Right atrium auricular region (tissue), 2 donors: ENCODE data around the gene MORC2. TPM values are rescaled to one million over a fixed set of nuclear protein-coding genes. Genes with fewer than 3 reads are reported as not detected.

Experiments used
- DNase-seq: peaks from one replicate; pipeline ENCODE4 v3.0.0-alpha.2; 2019; ENCODE audit warnings: low spot score
- H3K27ac ChIP-seq, 2 donors: fragments of 200-600 bp; sonication (generic); 1 replicate in 1 of 2; 2 replicates in 1 of 2; pipeline ENCODE4 v1.5.1; 2016 to 2019
- H3K27me3 ChIP-seq, 2 donors: fragments of 200-600 bp; sonication (generic); one replicate each; pipeline versions ENCODE4 v1.5.1 to v1.6.0; 2017 to 2019
- H3K36me3 ChIP-seq: fragments of 200-600 bp; sonication (generic); one replicate; pipeline ENCODE4 v1.5.1; 2016
- H3K4me1 ChIP-seq, 2 donors: fragments of 200-600 bp; sonication (generic); one replicate each; pipeline versions ENCODE4 v1.5.1 to v1.6.0; 2017 to 2019
- H3K4me3 ChIP-seq, 2 donors: fragments of 200-600 bp; sonication (generic); 1 replicate in 1 of 2; 2 replicates in 1 of 2; pipeline ENCODE4 v1.5.1; 2017 to 2019; ENCODE audit warnings: mild to moderate bottlenecking in 1 of 2, moderate library complexity in 1 of 2
- H3K9me3 ChIP-seq, 2 donors: fragments of 200-600 bp; sonication (generic); one replicate each; pipeline ENCODE4 v1.5.1; 2019
- total RNA-seq, 2 donors: library from RNA; depleted of rRNA; stranded (reverse); fragments of >200 nt; gene quantifications; one replicate each; pipeline ENCODE4 v1.1.0, GENCODE V29; 2016
- TF ChIP-seq, protein P1 (sequence below), 2 donors: fragments of 200-600 bp; sonication (generic); IDR thresholded peaks; one replicate each; pipeline ENCODE4 v1.5.1; 2019; ENCODE audit warnings: antibody characterized with exemption in 2 of 2

Gene MORC2
- total RNA-seq, 2 donors from 2014 or later = 20.1 to 21.0 TPM

DNA sequence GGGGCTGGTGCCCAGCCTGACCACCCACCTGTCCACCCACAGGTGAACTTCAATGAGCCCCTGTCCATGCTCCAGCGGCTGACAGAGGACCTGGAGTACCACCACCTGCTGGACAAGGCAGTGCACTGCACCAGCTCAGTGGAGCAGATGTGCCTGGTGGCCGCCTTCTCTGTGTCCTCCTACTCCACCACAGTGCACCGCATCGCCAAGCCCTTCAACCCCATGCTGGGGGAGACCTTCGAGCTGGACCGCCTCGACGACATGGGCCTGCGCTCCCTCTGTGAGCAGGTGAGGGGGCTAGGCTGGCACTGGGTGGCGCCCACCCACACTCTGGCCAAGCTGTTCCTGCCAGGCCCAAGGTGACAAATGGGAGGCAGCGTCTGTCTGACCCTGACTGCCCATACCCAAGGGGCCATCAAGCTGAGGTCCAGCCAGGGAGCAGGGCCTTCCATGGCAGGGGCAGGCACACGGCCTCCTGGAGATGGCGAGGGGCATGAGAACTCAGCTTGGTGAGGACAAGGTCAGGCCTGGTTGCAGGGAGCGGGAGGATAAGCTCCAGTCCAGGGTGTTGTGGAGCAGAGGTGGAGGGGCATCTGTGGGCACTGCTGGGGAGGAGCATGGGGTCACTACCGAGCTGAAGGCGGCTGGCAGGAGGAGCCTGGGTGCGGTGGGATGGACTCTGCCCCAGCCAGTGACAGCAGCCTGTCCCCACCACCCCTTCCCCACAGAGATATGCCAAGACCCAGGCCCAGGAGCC is 77.7 kb downstream of the MORC2 start:
- Histone ChIP-seq H3K9me3 (no peaks in the 10 kb centered on the region), H3K4me1 (no peaks in the 10 kb centered on the region), H3K4me3 (no peak overlapping the region), H3K27me3 (no peaks in the 10 kb centered on the region), H3K36me3 (peaks cover 8% of the 10 kb centered on the region), H3K27ac (no peak overlapping the region)
- DNase-seq = no peak
- TF ChIP-seq, protein P1, sequence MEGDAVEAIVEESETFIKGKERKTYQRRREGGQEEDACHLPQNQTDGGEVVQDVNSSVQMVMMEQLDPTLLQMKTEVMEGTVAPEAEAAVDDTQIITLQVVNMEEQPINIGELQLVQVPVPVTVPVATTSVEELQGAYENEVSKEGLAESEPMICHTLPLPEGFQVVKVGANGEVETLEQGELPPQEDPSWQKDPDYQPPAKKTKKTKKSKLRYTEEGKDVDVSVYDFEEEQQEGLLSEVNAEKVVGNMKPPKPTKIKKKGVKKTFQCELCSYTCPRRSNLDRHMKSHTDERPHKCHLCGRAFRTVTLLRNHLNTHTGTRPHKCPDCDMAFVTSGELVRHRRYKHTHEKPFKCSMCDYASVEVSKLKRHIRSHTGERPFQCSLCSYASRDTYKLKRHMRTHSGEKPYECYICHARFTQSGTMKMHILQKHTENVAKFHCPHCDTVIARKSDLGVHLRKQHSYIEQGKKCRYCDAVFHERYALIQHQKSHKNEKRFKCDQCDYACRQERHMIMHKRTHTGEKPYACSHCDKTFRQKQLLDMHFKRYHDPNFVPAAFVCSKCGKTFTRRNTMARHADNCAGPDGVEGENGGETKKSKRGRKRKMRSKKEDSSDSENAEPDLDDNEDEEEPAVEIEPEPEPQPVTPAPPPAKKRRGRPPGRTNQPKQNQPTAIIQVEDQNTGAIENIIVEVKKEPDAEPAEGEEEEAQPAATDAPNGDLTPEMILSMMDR (IDR thresholded peaks at IDR 0.05) = peak; percentile 47 to 78

DNA sequence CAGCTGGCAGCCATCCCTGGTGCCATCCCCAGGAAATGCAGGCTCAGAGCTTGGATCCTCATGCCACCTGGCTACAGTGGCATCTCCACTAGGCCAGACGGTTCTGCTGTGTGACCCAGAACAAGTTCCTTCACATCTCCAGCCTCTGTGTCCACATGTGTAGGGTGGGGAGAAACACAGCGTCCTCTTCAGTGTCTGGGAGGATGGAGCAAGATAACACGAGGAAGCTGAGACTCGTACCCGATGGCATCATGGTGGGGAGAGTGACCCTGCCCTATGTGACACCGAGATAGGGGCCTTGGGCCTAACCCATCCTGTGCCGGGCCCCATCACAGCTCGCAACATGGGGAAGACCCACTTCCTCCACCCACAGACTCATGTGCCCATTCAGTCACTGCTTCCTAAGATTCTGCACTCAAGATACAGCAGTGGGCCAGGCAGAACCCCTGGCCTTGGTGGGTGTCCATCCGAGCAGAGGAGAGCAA is 78.5 kb downstream of the MORC2 start:
- H3K27ac ChIP-seq = no peak overlapping the region
- H3K27me3 ChIP-seq = no peaks in the 10 kb centered on the region
- no peaks in the 10 kb centered on the region for H3K9me3 ChIP-seq
- no peak for DNase-seq
- TF ChIP-seq, protein P1 (IDR thresholded peaks at IDR 0.05) = no peak
- H3K4me3 ChIP-seq = no peak overlapping the region
- no peaks in the 10 kb centered on the region for H3K4me1 ChIP-seq
- peaks cover 8% of the 10 kb centered on the region for H3K36me3 ChIP-seq

- H3K4me1 ChIP-seq = no peaks in the 10 kb centered on the region
- H3K27ac ChIP-seq = no peak overlapping the region
- no peak overlapping the region for H3K4me3 ChIP-seq
- no peaks in the 10 kb centered on the region for H3K9me3 ChIP-seq
- H3K36me3 ChIP-seq = peaks cover 8% of the 10 kb centered on the region
- TF ChIP-seq, protein P1 (IDR thresholded peaks at IDR 0.05) = no peak
- no peaks in the 10 kb centered on the region for H3K27me3 ChIP-seq
- no peak for DNase-seq
Observed at GRCh38 chr22:30889268-30889995, 79.1 kb downstream of the MORC2 start.

DNA sequence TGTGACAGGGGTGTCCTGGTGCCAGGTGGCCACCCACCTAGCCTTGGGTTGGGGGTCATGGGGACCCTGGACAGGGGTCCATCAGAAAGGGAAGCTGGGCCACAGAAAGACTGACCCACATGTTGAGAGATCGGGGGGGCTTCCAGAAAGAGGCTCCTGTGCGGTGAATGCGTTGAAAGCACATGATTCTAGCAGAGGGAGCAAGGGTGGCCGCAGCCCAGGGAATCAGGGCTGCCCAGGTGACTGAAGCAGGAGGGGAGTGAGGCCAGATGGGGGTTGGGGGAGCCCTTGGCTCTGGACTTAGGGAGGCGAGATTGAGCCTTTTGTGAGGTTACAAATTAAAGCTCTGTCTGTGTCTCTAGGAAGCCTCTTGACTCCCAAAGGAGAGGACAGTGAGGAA is 80.7 kb downstream of the MORC2 start:
- H3K27ac ChIP-seq = no peak overlapping the region
- H3K9me3 ChIP-seq = no peaks in the 10 kb centered on the region
- H3K4me1 ChIP-seq = no peaks in the 10 kb centered on the region
- DNase-seq = no peak
- no peak overlapping the region for H3K4me3 ChIP-seq
- TF ChIP-seq, protein P1 (IDR thresholded peaks at IDR 0.05) = no peak
- peaks cover 8% of the 10 kb centered on the region for H3K36me3 ChIP-seq
- no peaks in the 10 kb centered on the region for H3K27me3 ChIP-seq

DNA sequence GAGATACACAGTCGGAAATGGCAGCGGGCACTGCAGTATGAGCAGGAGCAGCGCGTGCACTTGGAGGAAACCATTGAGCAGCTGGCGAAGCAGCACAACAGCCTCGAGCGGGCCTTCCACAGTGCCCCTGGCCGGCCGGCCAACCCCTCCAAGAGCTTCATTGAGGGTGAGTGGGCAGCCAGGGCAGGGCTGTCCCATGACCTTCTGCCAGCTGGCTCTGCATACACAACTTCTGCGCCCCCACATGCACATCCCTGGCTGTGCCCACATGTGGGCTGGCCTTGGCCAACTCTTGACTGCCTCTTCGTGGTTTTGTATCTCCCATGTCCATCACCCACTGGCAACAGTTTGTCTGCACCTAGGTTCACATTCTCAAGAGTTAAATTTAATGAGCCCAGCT is 81.1 kb downstream of the MORC2 start:
- Histone ChIP-seq H3K9me3 (no peaks in the 10 kb centered on the region), H3K4me3 (no peak overlapping the region), H3K27me3 (no peaks in the 10 kb centered on the region), H3K36me3 (peaks cover 8% of the 10 kb centered on the region), H3K27ac (no peak overlapping the region), H3K4me1 (no peaks in the 10 kb centered on the region)
- TF ChIP-seq, protein P1 (IDR thresholded peaks at IDR 0.05) = no peak
- DNase-seq = no peak
